HCT116 (cell line): ENCODE results near the gene MTA1. TPM values are rescaled to one million over a fixed set of nuclear protein-coding genes. Genes with fewer than 3 reads are reported as not detected.

ENCODE experiments used
- ATAC-seq: fragments of 200-7000 bp; cut with Tn5 transposase; 2 replicates; pipeline ENCODE4 v1.9.1; 2020; ENCODE audit warnings: mild to moderate bottlenecking, moderate library complexity
- BruUV-seq: library from RNA; stranded (reverse); fragments of 400-500 nt; replicated peaks from 2 replicates; lab custom pipeline; 2021; lab: Mats Ljungman, UMichigan
- CTCF ChIA-PET: fragments of 300-600 bp; sonication (Branson Sonifier 250); formaldehyde crosslinking; loops from one replicate; lab custom pipeline; 2021; ENCODE audit warnings: antibody characterized with exemption; lab: Charles Lee
- POLR2A ChIA-PET: fragments of 300-600, 350-600 bp; sonication (Branson Sonifier 250); formaldehyde crosslinking; loops from one replicate; lab custom pipeline; 2021; ENCODE audit warnings: antibody characterized with exemption; lab: Charles Lee
- RAD21 ChIA-PET, 2 experiments: fragments of 300-600 bp; sonication (Branson Sonifier 250); formaldehyde crosslinking; loops; one replicate each; lab custom pipeline; 2023; ENCODE audit warnings: low total read pairs in 2 of 2; ENCODE audit not compliant: uncharacterized antibody in 2 of 2, unreplicated experiment in 2 of 2, low non-redundant PET in 1 of 2; lab: Charles Lee
- DNase-seq: peaks from one replicate; pipeline ENCODE4 v3.0.0-alpha.2; 2010; ENCODE audit warnings: low read depth, low spot score
- H2AFZ ChIP-seq: fragments of 200-600 bp; shearing (Covaris generic), sonication (generic); 2 replicates; pipeline ENCODE4 v1.6.1; 2017; ENCODE audit warnings: low read depth, mixed run types, mixed read lengths, antibody characterized with exemption, low read length; ENCODE audit not compliant: poor library complexity, severe bottlenecking
- H3K27ac ChIP-seq: 2 replicates; pipeline ENCODE4 v1.5.1; 2012; ENCODE audit warnings: low read depth, low read length
- H3K27me3 ChIP-seq: fragments of 200-600 bp; sonication (generic); 2 replicates; pipeline ENCODE4 v1.6.1; 2016; ENCODE audit warnings: mixed run types, low read length, mixed read lengths; ENCODE audit not compliant: insufficient read depth
- H3K36me3 ChIP-seq, 2 experiments: fragments of 200-500 bp in 1 of 2; fragments of 200-600 bp in 1 of 2; sonication (Bioruptor generic) in 1 of 2; sonication (generic) in 1 of 2; 2 replicates each; pipeline versions ENCODE4 v1.5.1 to v1.6.1; 2014 to 2016; ENCODE audit warnings: low read length in 2 of 2, inconsistent platforms in 1 of 2, mixed read lengths in 1 of 2, mixed run types in 1 of 2; ENCODE audit not compliant: insufficient read depth in 2 of 2, control insufficient read depth in 1 of 2
- H3K4me1 ChIP-seq, 2 experiments: fragments of 200-600 bp in 1 of 2; sonication (generic) in 1 of 2; 2 replicates each; pipeline versions ENCODE4 v1.5.1 to v1.6.1; 2012 to 2017; ENCODE audit warnings: low read length in 2 of 2, inconsistent platforms in 1 of 2, mild to moderate bottlenecking in 1 of 2, mixed read lengths in 1 of 2, mixed run types in 1 of 2, moderate library complexity in 1 of 2; ENCODE audit not compliant: insufficient read depth in 2 of 2, control insufficient read depth in 1 of 2
- H3K4me2 ChIP-seq: fragments of 200-600 bp; sonication (generic); 2 replicates; pipeline ENCODE4 v1.6.1; 2017; ENCODE audit warnings: mixed run types, low read length, mixed read lengths
- H3K4me3 ChIP-seq, 2 experiments: fragments of 200-600 bp in 1 of 2; sonication (generic) in 1 of 2; replicated peaks in 1 of 2; 2 replicates each; pipeline ENCODE4 v1.5.1; 2011 to 2016; ENCODE audit warnings: low read length in 2 of 2, control low read depth in 1 of 2, low read depth in 1 of 2, mild to moderate bottlenecking in 1 of 2, mixed read lengths in 1 of 2, mixed run types in 1 of 2
- H3K79me2 ChIP-seq: fragments of 200-600 bp; sonication (generic); 2 replicates; pipeline ENCODE4 v1.6.1; 2017; ENCODE audit warnings: mild to moderate bottlenecking, mixed run types, low read length, moderate library complexity, mixed read lengths; ENCODE audit not compliant: insufficient read depth
- H3K9ac ChIP-seq: fragments of 200-600 bp; sonication (generic); 2 replicates; pipeline ENCODE4 v1.6.1; 2016; ENCODE audit warnings: low read length, mixed read lengths
- H3K9me2 ChIP-seq: fragments of 200-600 bp; sonication (generic), shearing (Covaris generic); 2 replicates; pipeline ENCODE4 v1.6.1; 2017; ENCODE audit warnings: mixed run types, mild to moderate bottlenecking, moderate library complexity; ENCODE audit not compliant: insufficient read depth
- H3K9me3 ChIP-seq, 2 experiments: fragments of 200-500 bp in 1 of 2; fragments of 200-600 bp in 1 of 2; sonication (Bioruptor generic) in 1 of 2; sonication (generic) in 1 of 2; 2 replicates each; pipeline ENCODE4 v1.6.1; 2014 to 2017; ENCODE audit warnings: low read length in 2 of 2, mixed read lengths in 2 of 2, inconsistent platforms in 1 of 2, low read depth in 1 of 2, mild to moderate bottlenecking in 1 of 2, mixed run types in 1 of 2, moderate library complexity in 1 of 2; ENCODE audit not compliant: control insufficient read depth in 1 of 2, insufficient read depth in 1 of 2
- H4K20me1 ChIP-seq: fragments of 200-600 bp; sonication (generic), shearing (Covaris generic); 2 replicates; pipeline ENCODE4 v1.6.1; 2017; ENCODE audit warnings: mixed run types, mild to moderate bottlenecking, moderate library complexity; ENCODE audit not compliant: insufficient read depth
- ATF3 ChIP-seq: IDR thresholded peaks from 2 replicates; pipeline ENCODE4 v1.6.1; 2012
- CBX3 ChIP-seq: IDR thresholded peaks from 2 replicates; pipeline ENCODE4 v1.6.1; 2012; ENCODE audit warnings: low read depth
- CEBPB ChIP-seq: IDR thresholded peaks from 2 replicates; pipeline ENCODE4 v1.6.1; 2012; ENCODE audit warnings: low read depth
- ELF1 ChIP-seq: IDR thresholded peaks from 2 replicates; pipeline ENCODE4 v1.6.1; 2012; ENCODE audit warnings: low read depth, borderline replicate concordance
- FOSL1 ChIP-seq: IDR thresholded peaks from 2 replicates; pipeline ENCODE4 v1.6.1; 2012; ENCODE audit warnings: low read depth
- JUND ChIP-seq: IDR thresholded peaks from 2 replicates; pipeline ENCODE4 v1.6.1; 2012
- MAX ChIP-seq: IDR thresholded peaks from 2 replicates; pipeline ENCODE4 v1.6.1; 2012
- POLR2AphosphoS5 ChIP-seq: IDR thresholded peaks from 2 replicates; pipeline ENCODE4 v1.6.1; 2011; ENCODE audit warnings: mild to moderate bottlenecking, low read depth, low read length, moderate library complexity
- RAD21 ChIP-seq: IDR thresholded peaks from 2 replicates; pipeline ENCODE4 v1.6.1; 2012; ENCODE audit warnings: low read depth, mild to moderate bottlenecking
- REST ChIP-seq: IDR thresholded peaks from 2 replicates; pipeline ENCODE4 v1.6.1; 2012; ENCODE audit warnings: low read depth
- SIN3A ChIP-seq: IDR thresholded peaks from 2 replicates; pipeline ENCODE4 v1.6.1; 2012; ENCODE audit warnings: low read depth
- SP1 ChIP-seq: IDR thresholded peaks from 2 replicates; pipeline ENCODE4 v1.6.1; 2012; ENCODE audit warnings: low read depth
- YY1 ChIP-seq: IDR thresholded peaks from 2 replicates; pipeline ENCODE4 v1.6.1; 2011; ENCODE audit warnings: low read length, low read depth, moderate library complexity, mild to moderate bottlenecking; ENCODE audit not compliant: insufficient replicate concordance; ENCODE audit errors: extremely low read depth
- ZFX ChIP-seq: fragments of 450-650 bp; IDR thresholded peaks from 2 replicates; pipeline ENCODE4 v1.6.1; 2017
- ZNF274 ChIP-seq: fragments of 200-500 bp; sonication (Bioruptor generic); IDR thresholded peaks from 2 replicates; pipeline ENCODE4 v1.6.1; 2014; ENCODE audit warnings: mild to moderate bottlenecking, low read depth, low read length, inconsistent platforms
- intact Hi-C: fragments of 100-400 bp; cut with micrococcal nuclease; formaldehyde crosslinking; loops from 2 replicates; pipeline ENCODE4 v1.10.0; 2022
- total RNA-seq: library from RNA; stranded (reverse); gene quantifications from one replicate; pipeline ENCODE4 v1.2.1, GENCODE V29; 2021; ENCODE audit not compliant: unreplicated experiment

The MTA1 gene
- total RNA-seq, 1 experiment from 2014 or later = 229 TPM

GRCh38 chr14:105458010-105458409 lies 38.4 kb downstream of the MTA1 start:
- no peak overlapping the region for H3K9ac ChIP-seq
- no TSS peak for BruUV-seq

More at GRCh38 chr14:105458010-105458409, 38.4 kb downstream of the MTA1 start:
- no peak overlapping the region for H2AFZ ChIP-seq
- no peaks in the 10 kb centered on the region for H3K4me1 ChIP-seq
- ATAC-seq (peak; percentile 20), DNase-seq (no peak)
- CTCF ChIA-PET = interaction anchor here (1.5 kb wide), 1 partner anchor 10 kb away, joined by 4 read pairs; no protein-coding TSS in a partner anchor
- H3K4me3 ChIP-seq = no peak overlapping the region
- H3K4me2 ChIP-seq = no peak overlapping the region
- no peak overlapping the region for H3K27ac ChIP-seq
- no peak for TF ChIP-seq ZFX
- TF ChIP-seq MAX = no peak
- no peak for TF ChIP-seq POLR2AphosphoS5
- TF ChIP-seq FOSL1 = no peak
- no peak for TF ChIP-seq RAD21
- TF ChIP-seq ATF3 = no peak
- TF ChIP-seq ELF1 = no peak
- TF ChIP-seq SIN3A = no peak
- TF ChIP-seq REST = no peak
- no peak for TF ChIP-seq CBX3
- no peak for TF ChIP-seq ZNF274
- TF ChIP-seq YY1 = no peak
- TF ChIP-seq CEBPB = no peak
- TF ChIP-seq JUND = no peak
- TF ChIP-seq SP1 = no peak
- POLR2A ChIA-PET = no interaction called here
- no peaks in the 10 kb centered on the region for H3K9me2 ChIP-seq
- RAD21 ChIA-PET = no interaction called here
- H3K27me3 ChIP-seq = no peaks in the 10 kb centered on the region
- peaks cover 5 to 9% of the 10 kb centered on the region in 2 experiments; a peak in 3 of 4 replicates for H3K36me3 ChIP-seq
- intact Hi-C loops = no loop called here
- H3K79me2 ChIP-seq = no peaks in the 10 kb centered on the region
- no peaks in the 10 kb centered on the region for H3K9me3 ChIP-seq
- no peaks in the 10 kb centered on the region for H4K20me1 ChIP-seq
